HCT116 (cell line): Measurements from ENCODE around the gene CREG2.

ENCODE experiments used
- CBX3 ChIP-seq: IDR thresholded peaks from 2 replicates; pipeline ENCODE4 v1.6.1; 2012; ENCODE audit warnings: low read depth
- CEBPB ChIP-seq: IDR thresholded peaks from 2 replicates; pipeline ENCODE4 v1.6.1; 2012; ENCODE audit warnings: low read depth
- CTCF ChIP-seq, 3 experiments: fragments of 200-600 bp in 1 of 3; sonication (generic) in 1 of 3; IDR thresholded peaks in 2 of 3; conservative IDR thresholded peaks in 1 of 3; 2 replicates each; pipeline ENCODE4 v1.5.1; 2012 to 2017; ENCODE audit warnings: low read depth in 2 of 3, low read length in 2 of 3, antibody characterized with exemption in 1 of 3, borderline replicate concordance in 1 of 3, control low read depth in 1 of 3, mild to moderate bottlenecking in 1 of 3, mixed read lengths in 1 of 3, mixed run types in 1 of 3, moderate library complexity in 1 of 3; ENCODE audit not compliant: insufficient read depth in 1 of 3
- EZH2 ChIP-seq: fragments of 200-600 bp; sonication (generic); IDR thresholded peaks from 2 replicates; pipeline ENCODE4 v1.6.1; 2017; ENCODE audit warnings: antibody characterized with exemption, mixed run types
- EZH2phosphoT487 ChIP-seq: fragments of 200-600 bp; IDR thresholded peaks from 2 replicates; pipeline ENCODE4 v1.6.1; 2018; ENCODE audit warnings: antibody characterized with exemption, borderline replicate concordance
- FOSL1 ChIP-seq: IDR thresholded peaks from 2 replicates; pipeline ENCODE4 v1.6.1; 2012; ENCODE audit warnings: low read depth
- POLR2A ChIP-seq: IDR thresholded peaks from 2 replicates; pipeline ENCODE4 v1.7.0; 2011; ENCODE audit warnings: borderline replicate concordance; ENCODE audit not compliant: insufficient read depth, insufficient read length; ENCODE audit errors: extremely low read depth
- POLR2AphosphoS5 ChIP-seq: IDR thresholded peaks from 2 replicates; pipeline ENCODE4 v1.6.1; 2011; ENCODE audit warnings: mild to moderate bottlenecking, low read depth, low read length, moderate library complexity
- RAD21 ChIP-seq: IDR thresholded peaks from 2 replicates; pipeline ENCODE4 v1.6.1; 2012; ENCODE audit warnings: low read depth, mild to moderate bottlenecking
- TCF7L2 ChIP-seq: IDR thresholded peaks from 2 replicates; pipeline ENCODE4 v1.7.0; 2011; ENCODE audit warnings: borderline replicate concordance, inconsistent platforms; ENCODE audit not compliant: insufficient read depth, insufficient read length; ENCODE audit errors: extremely low read depth
- YY1 ChIP-seq: IDR thresholded peaks from 2 replicates; pipeline ENCODE4 v1.6.1; 2011; ENCODE audit warnings: low read length, low read depth, moderate library complexity, mild to moderate bottlenecking; ENCODE audit not compliant: insufficient replicate concordance; ENCODE audit errors: extremely low read depth

DNA sequence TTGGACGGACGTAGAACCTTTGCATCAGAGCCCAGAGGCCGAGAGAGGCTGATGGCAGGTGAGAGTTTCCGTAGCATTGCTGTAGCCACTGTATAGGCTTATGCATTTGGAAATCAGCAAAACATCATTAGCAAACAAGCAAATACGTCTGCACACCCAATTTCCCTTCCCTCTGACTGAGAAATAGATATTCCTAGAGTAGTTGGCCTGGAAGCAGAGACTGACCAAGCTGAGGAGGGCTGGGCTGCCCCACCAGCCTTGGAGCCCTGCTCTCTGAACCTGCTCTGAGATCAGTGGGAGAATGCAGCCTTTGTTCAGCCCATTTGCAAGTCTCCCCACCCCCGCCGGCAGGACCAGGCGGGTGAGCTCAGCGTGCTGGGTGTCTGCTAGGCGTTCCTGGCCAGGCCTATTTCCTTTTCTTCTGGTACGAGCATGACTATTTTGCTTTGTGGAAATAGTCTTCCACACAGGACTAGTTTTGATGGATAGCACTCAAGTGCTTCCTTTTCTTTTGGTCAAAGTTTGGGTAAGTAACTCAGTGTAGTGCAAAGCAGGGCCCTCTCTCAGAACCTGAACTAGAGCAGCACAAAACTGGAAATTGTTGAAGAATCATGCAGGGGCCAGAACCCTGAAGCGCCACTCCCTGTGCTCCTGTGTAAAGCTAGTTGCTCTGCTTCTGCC lies 56.9 kb downstream of the CREG2 start:
- no peak for TF ChIP-seq EZH2
- TF ChIP-seq FOSL1 = no peak
- no peak for TF ChIP-seq EZH2phosphoT487
- no peak for TF ChIP-seq POLR2A
- no peak for TF ChIP-seq POLR2AphosphoS5
- no peak for TF ChIP-seq CTCF (IDR thresholded peaks at IDR 0.05 in 2 of 3, conservative IDR thresholded peaks at IDR 0.05 in 1 of 3; ENCODE audit: borderline replicate concordance in 1 of 3, insufficient read depth in 1 of 3, low read depth in 2 of 3, low read length in 2 of 3)
- no peak for TF ChIP-seq RAD21
- no peak for TF ChIP-seq YY1
- TF ChIP-seq CBX3 = no peak
- no peak for TF ChIP-seq TCF7L2
- TF ChIP-seq CEBPB = no peak
